ENCODE results near the gene CENPN.
A peak's percentile ranks its signal among the peaks of the same experiment; 100 is the strongest.

Gene CENPN

GRCh38 chr16:81006813-81007695 lies at the start of gene CENPN, which contains the start of gene CMC2:
Gene CENPN, plus strand, starts transcription at chr16:81007214. Its CDS starts 4,726 bp downstream, at chr16:81011940.
Gene CMC2, minus strand, starts transcription at chr16:81006885. Its CDS starts 9,491 bp downstream, at chr16:80997394.
- CTCF ChIA-PET: interaction anchor here (0.5 kb wide), 1 partner anchor 9 kb away, joined by 3 read pairs; no protein-coding TSS in a partner anchor

GRCh38 chr16:80958284-80958683 lies 48.7 kb upstream of the CENPN start:
- CTCF ChIA-PET: no interaction called here
- DNase-seq (ENCODE audit: extremely low spot score): no peak
- TF ChIP-seq LEF1 (IDR thresholded peaks at IDR 0.05; ENCODE audit: borderline replicate concordance) (no peak), FOXK2 (IDR thresholded peaks at IDR 0.05) (no peak), PKNOX1 (IDR thresholded peaks at IDR 0.05) (no peak), SP1 (IDR thresholded peaks at IDR 0.05) (no peak), NFRKB (IDR thresholded peaks at IDR 0.05) (no peak), FOXM1 (IDR thresholded peaks at IDR 0.05; ENCODE audit: borderline replicate concordance) (no peak), HDGF (IDR thresholded peaks at IDR 0.05; ENCODE audit: borderline replicate concordance) (no peak), FOXA1 (IDR thresholded peaks at IDR 0.05) (no peak), ELF4 (IDR thresholded peaks at IDR 0.05) (no peak), SUZ12 (IDR thresholded peaks at IDR 0.05) (no peak), BHLHE40 (IDR thresholded peaks at IDR 0.05; ENCODE audit: borderline replicate concordance) (no peak), TARDBP (IDR thresholded peaks at IDR 0.05) (no peak), ZNF384 (IDR thresholded peaks at IDR 0.05) (no peak)
- POLR2A ChIA-PET: no interaction called here

More at GRCh38 chr16:81006813-81007695, at the start of gene CENPN, which contains the start of gene CMC2:
- DNase-seq (ENCODE audit: extremely low spot score): peak; percentile 89
- POLR2A ChIA-PET: interaction anchor here (0.6 to 1.4 kb wide), 12 partner anchors 10 to 71 kb away, joined by 3 to 10 read pairs (median 4); partner anchors contain the start of gene C16orf46
- no peak for TF ChIP-seq CTBP1 (IDR thresholded peaks at IDR 0.05; ENCODE audit: borderline replicate concordance)
- peak; percentile 97 for TF ChIP-seq BHLHE40 (IDR thresholded peaks at IDR 0.05; ENCODE audit: borderline replicate concordance)
- no peak for TF ChIP-seq SUZ12 (IDR thresholded peaks at IDR 0.05)
- TF ChIP-seq FOXM1 (IDR thresholded peaks at IDR 0.05; ENCODE audit: borderline replicate concordance): peak; percentile 95
- peak; percentile 95 for TF ChIP-seq L3MBTL2 (conservative IDR thresholded peaks at IDR 0.05)
- peak; percentile 41 for TF ChIP-seq ELF4 (IDR thresholded peaks at IDR 0.05)
- no peak for TF ChIP-seq PKNOX1 (IDR thresholded peaks at IDR 0.05)

GRCh38 chr16:80962879-80963278 lies 44.1 kb upstream of the CENPN start:
- CTCF ChIA-PET: no interaction called here
- DNase-seq (ENCODE audit: extremely low spot score): no peak

GRCh38 chr16:80964351-80964750 lies 42.7 kb upstream of the CENPN start:
- DNase-seq (ENCODE audit: extremely low spot score): no peak
- POLR2A ChIA-PET: no interaction called here
- no peak for TF ChIP-seq FOXK2 (IDR thresholded peaks at IDR 0.05)
- no peak for TF ChIP-seq LEF1 (IDR thresholded peaks at IDR 0.05; ENCODE audit: borderline replicate concordance)
- TF ChIP-seq ZNF384 (IDR thresholded peaks at IDR 0.05): no peak
- TF ChIP-seq ELF4 (IDR thresholded peaks at IDR 0.05): no peak
- no peak for TF ChIP-seq FOXA1 (IDR thresholded peaks at IDR 0.05)
- no peak for TF ChIP-seq PKNOX1 (IDR thresholded peaks at IDR 0.05)
- TF ChIP-seq FOXM1 (IDR thresholded peaks at IDR 0.05; ENCODE audit: borderline replicate concordance): no peak
- TF ChIP-seq NFRKB (IDR thresholded peaks at IDR 0.05): no peak
- TF ChIP-seq BHLHE40 (IDR thresholded peaks at IDR 0.05; ENCODE audit: borderline replicate concordance): no peak
- TF ChIP-seq CTBP1 (IDR thresholded peaks at IDR 0.05; ENCODE audit: borderline replicate concordance): no peak
- no peak for TF ChIP-seq ARNT (IDR thresholded peaks at IDR 0.05)
- TF ChIP-seq TARDBP (IDR thresholded peaks at IDR 0.05): no peak
- CTCF ChIA-PET: interaction anchor here (0.6 to 0.8 kb wide), 2 partner anchors 15 to 39 kb away, joined by 3 to 4 read pairs; no protein-coding TSS in a partner anchor

More at GRCh38 chr16:80962879-80963278, 44.1 kb upstream of the CENPN start:
- TF ChIP-seq ZNF384 (IDR thresholded peaks at IDR 0.05): no peak
- TF ChIP-seq LEF1 (IDR thresholded peaks at IDR 0.05; ENCODE audit: borderline replicate concordance): no peak
- TF ChIP-seq ELF4 (IDR thresholded peaks at IDR 0.05): no peak
- TF ChIP-seq FOXM1 (IDR thresholded peaks at IDR 0.05; ENCODE audit: borderline replicate concordance): no peak
- POLR2A ChIA-PET: no interaction called here

- ChIA-PET CTCF (no interaction called here), POLR2A (no interaction called here)
- no peak for DNase-seq (ENCODE audit: extremely low spot score)
- no peak for TF ChIP-seq FOXK2 (IDR thresholded peaks at IDR 0.05)
- TF ChIP-seq NFRKB (IDR thresholded peaks at IDR 0.05): no peak
Measured at GRCh38 chr16:80966617-80967016, 40.4 kb upstream of the CENPN start.

- DNase-seq (ENCODE audit: extremely low spot score): no peak
- no peak for TF ChIP-seq HDGF (IDR thresholded peaks at IDR 0.05; ENCODE audit: borderline replicate concordance)
- no peak for TF ChIP-seq SP1 (IDR thresholded peaks at IDR 0.05)
- no peak for TF ChIP-seq TARDBP (IDR thresholded peaks at IDR 0.05)
- no peak for TF ChIP-seq SUZ12 (IDR thresholded peaks at IDR 0.05)
- no peak for TF ChIP-seq FOXM1 (IDR thresholded peaks at IDR 0.05; ENCODE audit: borderline replicate concordance)
- CTCF ChIA-PET: interaction anchor here (0.9 kb wide), 1 partner anchor 20 kb away, joined by 3 read pairs; no protein-coding TSS in a partner anchor
- POLR2A ChIA-PET: no interaction called here
Measured at GRCh38 chr16:80968386-80969113, 38.5 kb upstream of the CENPN start.
